Measurements from ENCODE around the gene IGDCC3. TPM values are rescaled to one million over a fixed set of nuclear protein-coding genes. Genes with fewer than 3 reads are reported as not detected.

Gene IGDCC3
- total RNA-seq, 4 donors from 2014 or later, result not detected

DNA sequence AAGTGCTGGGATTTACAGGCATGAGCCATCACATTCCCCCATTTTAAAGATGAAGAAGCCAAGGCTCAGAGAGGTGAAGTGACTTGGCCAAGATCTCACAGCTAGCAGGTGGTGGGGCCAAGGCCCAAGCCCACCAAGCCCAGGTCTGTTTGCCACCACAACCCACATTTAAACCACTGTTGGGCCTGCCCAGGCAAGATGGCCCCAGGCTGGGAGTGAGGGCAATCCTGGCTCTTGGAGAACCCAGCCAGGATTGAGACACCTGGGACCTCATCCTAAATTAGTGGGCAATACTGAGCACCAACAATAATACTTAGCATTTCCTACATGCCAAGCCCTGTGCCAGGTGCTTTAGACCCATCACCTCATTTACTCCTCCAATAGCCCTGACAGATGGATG, 6.9 kb downstream of the IGDCC3 start:
- intact Hi-C loops (cut with DNase I; ENCODE audit: low total_unique reads) (no loop called here), in situ Hi-C loops (cut with MboI; ENCODE audit: low sequenced_read_pairs in 4 of 4) (loop anchor here in 1 of 4 donors (5.0 kb wide), 1 partner anchor 34 kb away; no protein-coding TSS in a partner anchor)
- no peak for DNase-seq
- Histone ChIP-seq H3K4me1 (no peaks in the 10 kb centered on the region), H3K27me3 (peaks cover 2 to 25% (median 12%) of the 10 kb centered on the region in 3 donors), H3K9me3 (no peaks in the 10 kb centered on the region), H3K27ac (no peak overlapping the region), H3K4me3 (no peak overlapping the region), H3K36me3 (no peaks in the 10 kb centered on the region)
- TF ChIP-seq, protein P1, sequence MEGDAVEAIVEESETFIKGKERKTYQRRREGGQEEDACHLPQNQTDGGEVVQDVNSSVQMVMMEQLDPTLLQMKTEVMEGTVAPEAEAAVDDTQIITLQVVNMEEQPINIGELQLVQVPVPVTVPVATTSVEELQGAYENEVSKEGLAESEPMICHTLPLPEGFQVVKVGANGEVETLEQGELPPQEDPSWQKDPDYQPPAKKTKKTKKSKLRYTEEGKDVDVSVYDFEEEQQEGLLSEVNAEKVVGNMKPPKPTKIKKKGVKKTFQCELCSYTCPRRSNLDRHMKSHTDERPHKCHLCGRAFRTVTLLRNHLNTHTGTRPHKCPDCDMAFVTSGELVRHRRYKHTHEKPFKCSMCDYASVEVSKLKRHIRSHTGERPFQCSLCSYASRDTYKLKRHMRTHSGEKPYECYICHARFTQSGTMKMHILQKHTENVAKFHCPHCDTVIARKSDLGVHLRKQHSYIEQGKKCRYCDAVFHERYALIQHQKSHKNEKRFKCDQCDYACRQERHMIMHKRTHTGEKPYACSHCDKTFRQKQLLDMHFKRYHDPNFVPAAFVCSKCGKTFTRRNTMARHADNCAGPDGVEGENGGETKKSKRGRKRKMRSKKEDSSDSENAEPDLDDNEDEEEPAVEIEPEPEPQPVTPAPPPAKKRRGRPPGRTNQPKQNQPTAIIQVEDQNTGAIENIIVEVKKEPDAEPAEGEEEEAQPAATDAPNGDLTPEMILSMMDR (IDR thresholded peaks at IDR 0.05 in 4 of 5, conservative IDR thresholded peaks at IDR 0.05 in 1 of 5), result no peak
- TF ChIP-seq POLR2A (IDR thresholded peaks at IDR 0.05), result no peak
- no peak for ATAC-seq

DNA sequence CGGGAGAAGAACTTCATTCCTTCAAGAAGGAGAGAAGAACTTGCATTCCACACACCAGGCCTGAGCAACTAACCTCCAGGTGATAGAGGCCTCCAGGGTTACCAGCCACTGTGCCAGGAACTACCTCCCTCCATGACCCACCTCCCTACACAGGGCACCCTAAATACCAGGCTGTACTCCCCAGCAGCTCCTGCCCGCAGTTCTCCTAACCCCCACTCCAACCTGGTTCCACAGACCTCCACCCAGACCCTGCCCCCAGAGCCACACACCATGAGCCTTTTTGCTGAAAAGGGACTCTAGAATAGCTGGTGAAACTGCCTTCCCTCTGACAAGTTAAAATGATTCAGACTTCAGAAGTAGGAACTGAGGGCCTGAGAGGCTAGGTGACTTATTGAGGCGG, 8.2 kb downstream of the IGDCC3 start:
- ATAC-seq, result no peak
- Histone ChIP-seq H3K27ac (no peak overlapping the region), H3K36me3 (no peaks in the 10 kb centered on the region), H3K27me3 (peaks cover 0 to 16% (median 0%) of the 10 kb centered on the region in 3 donors), H3K9me3 (no peaks in the 10 kb centered on the region), H3K4me3 (no peak overlapping the region), H3K4me1 (no peaks in the 10 kb centered on the region)
- no peak for DNase-seq
- TF ChIP-seq, protein P1 (IDR thresholded peaks at IDR 0.05 in 4 of 5, conservative IDR thresholded peaks at IDR 0.05 in 1 of 5), result no peak
- no peak for TF ChIP-seq POLR2A (IDR thresholded peaks at IDR 0.05)
- in situ Hi-C loops (cut with MboI; ENCODE audit: low sequenced_read_pairs in 4 of 4) (loop anchor here in 1 of 4 donors (5.0 kb wide), 1 partner anchor 32 kb away; no protein-coding TSS in a partner anchor), intact Hi-C loops (cut with DNase I; ENCODE audit: low total_unique reads) (no loop called here)

DNA sequence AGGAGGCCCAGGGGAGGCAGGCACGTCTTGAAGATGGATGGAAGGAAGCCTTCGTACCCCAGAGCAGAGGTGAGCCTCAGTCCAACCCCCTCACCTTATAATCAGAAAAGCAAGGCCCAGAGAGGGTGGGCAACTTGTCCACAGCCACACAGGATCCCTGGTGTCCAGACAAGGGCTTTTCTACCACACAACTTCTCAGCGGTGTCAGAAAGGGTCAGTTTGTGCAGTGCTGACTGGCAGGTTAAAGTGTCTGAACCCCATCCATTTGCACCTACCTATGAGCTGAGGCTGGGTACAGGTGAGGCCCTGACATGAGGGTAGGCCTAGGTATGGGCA, 8.6 kb downstream of the IGDCC3 start:
- intact Hi-C loops (cut with DNase I; ENCODE audit: low total_unique reads) (no loop called here), in situ Hi-C loops (cut with MboI; ENCODE audit: low sequenced_read_pairs in 4 of 4) (no loop called here)
- DNase-seq (no peak), ATAC-seq (no peak)
- H3K36me3 ChIP-seq, result no peaks in the 10 kb centered on the region
- H3K9me3 ChIP-seq, result no peaks in the 10 kb centered on the region
- H3K4me1 ChIP-seq, result no peaks in the 10 kb centered on the region
- H3K27ac ChIP-seq, result no peak overlapping the region
- H3K4me3 ChIP-seq, result no peak overlapping the region
- H3K27me3 ChIP-seq, result peaks cover 0 to 11% (median 0%) of the 10 kb centered on the region in 3 donors
- TF ChIP-seq, protein P1 (IDR thresholded peaks at IDR 0.05 in 4 of 5, conservative IDR thresholded peaks at IDR 0.05 in 1 of 5), result no peak
- no peak for TF ChIP-seq POLR2A (IDR thresholded peaks at IDR 0.05)

DNA sequence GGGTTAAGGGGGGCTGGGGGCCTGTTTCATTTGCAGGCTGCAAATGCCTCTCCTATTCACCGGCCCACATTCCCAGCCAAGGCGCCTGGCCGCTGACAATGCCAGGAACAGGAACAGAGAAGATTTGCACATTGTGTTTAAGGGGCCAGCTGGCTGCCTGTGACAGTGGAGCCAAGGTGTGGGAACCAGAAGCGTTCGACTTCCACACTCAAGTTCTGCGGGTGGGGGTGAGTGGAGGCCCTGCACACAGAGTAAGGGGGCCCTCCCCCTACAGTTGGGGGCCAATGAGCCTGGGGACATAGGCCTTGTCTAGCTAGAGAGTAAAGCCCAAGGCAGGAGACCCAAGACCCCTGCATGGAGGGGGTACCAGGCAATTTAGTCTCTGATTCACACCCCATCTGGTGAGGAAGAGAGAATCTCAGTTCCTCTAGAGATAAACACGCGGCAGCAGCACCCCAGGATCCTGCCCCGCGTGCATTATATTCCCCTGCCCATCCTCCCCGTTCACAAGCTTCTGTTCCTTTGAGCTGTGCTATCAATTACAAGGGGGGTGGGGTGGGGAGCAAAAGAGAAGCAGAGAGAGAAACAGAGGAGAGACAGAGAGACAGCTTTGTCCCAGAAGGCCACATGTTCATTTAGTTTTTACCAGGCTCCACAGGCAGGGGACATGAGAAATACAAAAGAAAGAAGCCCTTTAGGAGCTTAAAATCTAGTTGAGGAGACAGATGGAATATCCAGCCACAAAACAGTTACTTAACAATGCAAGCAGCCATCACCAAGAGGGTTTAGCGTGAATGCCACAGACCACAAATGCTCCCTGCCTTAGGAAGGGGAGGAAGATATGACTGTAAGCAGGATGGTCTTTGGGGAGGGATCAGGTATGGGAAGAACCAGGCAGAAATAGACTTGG, 9.2 kb downstream of the IGDCC3 start:
- intact Hi-C loops (cut with DNase I; ENCODE audit: low total_unique reads) (no loop called here), in situ Hi-C loops (cut with MboI; ENCODE audit: low sequenced_read_pairs in 4 of 4) (no loop called here)
- no peak overlapping the region for H3K27ac ChIP-seq
- no peaks in the 10 kb centered on the region for H3K36me3 ChIP-seq
- H3K4me3 ChIP-seq, result no peak overlapping the region
- no peaks in the 10 kb centered on the region for H3K9me3 ChIP-seq
- TF ChIP-seq, protein P1 (IDR thresholded peaks at IDR 0.05 in 4 of 5, conservative IDR thresholded peaks at IDR 0.05 in 1 of 5), result no peak
- no peak for TF ChIP-seq POLR2A (IDR thresholded peaks at IDR 0.05)
- H3K4me1 ChIP-seq, result no peaks in the 10 kb centered on the region
- ATAC-seq (no peak), DNase-seq (no peak)
- peaks cover 0 to 10% (median 0%) of the 10 kb centered on the region in 3 donors for H3K27me3 ChIP-seq

Data from gastrocnemius medialis (tissue), 4 donors.